ENCODE results near the gene CERS3.

CERS3 gene

GRCh38 chr15:100461049-100461448 lies 67.7 kb downstream of the CERS3 start:
- Histone ChIP-seq H3K27ac (ENCODE audit: low read depth, low read length) (no peak overlapping the region), H3K27me3 (ENCODE audit: low read length) (no peaks in the 10 kb centered on the region), H3F3A (ENCODE audit: insufficient read depth) (no peaks in the 10 kb centered on the region), H2AFZ (ENCODE audit: low read depth, low read length, severe bottlenecking) (no peak overlapping the region), H3K36me3 (ENCODE audit: low read length) (no peaks in the 10 kb centered on the region), H4K20me1 (ENCODE audit: low read depth, low read length) (no peaks in the 10 kb centered on the region), H3K9ac (ENCODE audit: low read length) (no peak overlapping the region), H3K4me3 (ENCODE audit: insufficient read depth, low read length, poor library complexity, severe bottlenecking) (no peak overlapping the region), H3K9me3 (ENCODE audit: insufficient read depth, low read length) (no peaks in the 10 kb centered on the region), H3K4me2 (ENCODE audit: low read depth, low read length, poor library complexity, severe bottlenecking) (no peak overlapping the region), H3K9me2 (replicated peaks; ENCODE audit: insufficient read depth, low read length) (no peaks in the 10 kb centered on the region; the same call in 1 of the 2 replicates), H3K79me2 (ENCODE audit: insufficient read depth, low read length) (no peaks in the 10 kb centered on the region)
- no peak for TF ChIP-seq CTCF (IDR thresholded peaks at IDR 0.05; ENCODE audit: insufficient read depth, low read length, poor library complexity, severe bottlenecking)
- no peak for TF ChIP-seq EZH2phosphoT487 (conservative IDR thresholded peaks at IDR 0.05; ENCODE audit: low read length)

- Histone ChIP-seq H4K20me1 (ENCODE audit: low read depth, low read length) (no peaks in the 10 kb centered on the region), H3K27me3 (ENCODE audit: low read length) (no peaks in the 10 kb centered on the region), H3K9ac (ENCODE audit: low read length) (no peak overlapping the region), H3K79me2 (ENCODE audit: insufficient read depth, low read length) (no peaks in the 10 kb centered on the region), H3F3A (ENCODE audit: insufficient read depth) (no peaks in the 10 kb centered on the region), H3K4me3 (ENCODE audit: insufficient read depth, low read length, poor library complexity, severe bottlenecking) (no peak overlapping the region), H3K27ac (ENCODE audit: low read depth, low read length) (no peak overlapping the region), H3K9me2 (replicated peaks; ENCODE audit: insufficient read depth, low read length) (no peaks in the 10 kb centered on the region), H3K4me2 (ENCODE audit: low read depth, low read length, poor library complexity, severe bottlenecking) (no peak overlapping the region), H3K9me3 (ENCODE audit: insufficient read depth, low read length) (no peaks in the 10 kb centered on the region), H2AFZ (ENCODE audit: low read depth, low read length, severe bottlenecking) (no peak overlapping the region), H3K36me3 (ENCODE audit: low read length) (no peaks in the 10 kb centered on the region)
- TF ChIP-seq CTCF (IDR thresholded peaks at IDR 0.05; ENCODE audit: insufficient read depth, low read length, poor library complexity, severe bottlenecking) (no peak), EZH2phosphoT487 (conservative IDR thresholded peaks at IDR 0.05; ENCODE audit: low read length) (no peak)
These were observed 71.5 kb downstream of the CERS3 start for GRCh38 chr15:100457201-100457600.

DNA sequence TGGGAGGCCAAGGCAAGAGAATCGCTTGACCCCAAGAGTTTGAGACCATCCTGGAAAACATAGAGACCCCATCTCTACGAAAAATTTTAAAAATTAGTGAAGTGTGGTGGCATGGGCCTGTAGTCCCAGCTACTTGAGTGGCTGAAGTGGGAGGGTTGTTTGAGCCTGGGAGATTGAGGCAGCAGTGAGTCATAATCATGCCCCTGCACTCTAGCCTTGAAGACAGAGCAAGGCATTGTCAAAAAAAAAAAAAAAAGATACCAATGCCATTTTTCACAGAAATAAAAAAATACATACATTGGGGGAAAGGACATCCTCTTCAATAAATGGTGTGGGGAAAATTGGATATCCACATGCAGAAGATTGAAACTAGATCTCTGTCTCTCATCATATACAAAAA lies 74.6 kb downstream of the CERS3 start:
- Histone ChIP-seq H3K79me2 (ENCODE audit: insufficient read depth, low read length) (no peaks in the 10 kb centered on the region), H3K9ac (ENCODE audit: low read length) (no peak overlapping the region), H3K36me3 (ENCODE audit: low read length) (no peaks in the 10 kb centered on the region), H3K27ac (ENCODE audit: low read depth, low read length) (no peak overlapping the region), H3K9me3 (ENCODE audit: insufficient read depth, low read length) (no peaks in the 10 kb centered on the region), H3K4me3 (ENCODE audit: insufficient read depth, low read length, poor library complexity, severe bottlenecking) (no peak overlapping the region), H3K4me2 (ENCODE audit: low read depth, low read length, poor library complexity, severe bottlenecking) (no peak overlapping the region), H3K27me3 (ENCODE audit: low read length) (no peaks in the 10 kb centered on the region), H4K20me1 (ENCODE audit: low read depth, low read length) (no peaks in the 10 kb centered on the region), H2AFZ (ENCODE audit: low read depth, low read length, severe bottlenecking) (no peak overlapping the region), H3K9me2 (replicated peaks; ENCODE audit: insufficient read depth, low read length) (no peaks in the 10 kb centered on the region; the same call in 1 of the 2 replicates), H3F3A (ENCODE audit: insufficient read depth) (no peaks in the 10 kb centered on the region)
- TF ChIP-seq EZH2phosphoT487 (conservative IDR thresholded peaks at IDR 0.05; ENCODE audit: low read length) (no peak), CTCF (IDR thresholded peaks at IDR 0.05; ENCODE audit: insufficient read depth, low read length, poor library complexity, severe bottlenecking) (no peak)
